OCI-LY7 (cell line): ENCODE measurements around the gene ADD2. TPM values are rescaled to one million over a fixed set of nuclear protein-coding genes. Genes with fewer than 3 reads are reported as not detected.

Experiments used
- BruUV-seq: library from RNA; stranded (reverse); fragments of 400-500 nt; replicated peaks from 2 replicates; lab custom pipeline; 2021; lab: Mats Ljungman, UMichigan
- CTCF ChIA-PET: fragments of 300-600 bp; sonication (Branson Sonifier 250); formaldehyde crosslinking; loops from one replicate; lab custom pipeline; 2022; ENCODE audit warnings: antibody characterized with exemption; ENCODE audit not compliant: unreplicated experiment; lab: Charles Lee
- POLR2A ChIA-PET: fragments of 300-600 bp; sonication (Branson Sonifier 250); formaldehyde crosslinking; loops from one replicate; lab custom pipeline; 2022; ENCODE audit warnings: antibody characterized with exemption; lab: Charles Lee
- DNase-seq: peaks from one replicate; pipeline ENCODE4 v3.0.0-alpha.2; 2015; ENCODE audit warnings: low spot score
- H2AFZ ChIP-seq: fragments of 200-600 bp; sonication (generic), shearing (Covaris generic); 2 replicates; pipeline ENCODE4 v1.6.1; 2014; ENCODE audit warnings: mild to moderate bottlenecking, antibody characterized with exemption, low read length, moderate library complexity
- H3K27ac ChIP-seq: fragments of 200-600 bp; sonication (generic); 2 replicates; pipeline ENCODE4 v1.5.1; 2014; ENCODE audit warnings: mixed run types, low read depth, mild to moderate bottlenecking, moderate library complexity, low read length, inconsistent platforms; ENCODE audit not compliant: poor library complexity, severe bottlenecking
- H3K36me3 ChIP-seq: fragments of 200-600 bp; sonication (generic); 2 replicates; pipeline ENCODE4 v1.6.1; 2014; ENCODE audit warnings: mild to moderate bottlenecking, antibody characterized with exemption, low read length, moderate library complexity, mixed read lengths; ENCODE audit not compliant: insufficient read depth
- H3K4me1 ChIP-seq: fragments of 200-600 bp; sonication (generic); 2 replicates; pipeline ENCODE4 v1.5.1; 2014; ENCODE audit warnings: mild to moderate bottlenecking, low read length; ENCODE audit not compliant: insufficient read depth, poor library complexity, severe bottlenecking
- H3K4me2 ChIP-seq: fragments of 200-600 bp; sonication (generic); 2 replicates; pipeline ENCODE4 v1.6.1; 2014; ENCODE audit warnings: mild to moderate bottlenecking, low read length
- H3K4me3 ChIP-seq: fragments of 200-600 bp; sonication (generic); 2 replicates; pipeline ENCODE4 v1.5.1; 2014; ENCODE audit warnings: mild to moderate bottlenecking, low read depth, low read length; ENCODE audit not compliant: poor library complexity, severe bottlenecking
- H3K79me2 ChIP-seq: fragments of 200-600 bp; sonication (generic); 2 replicates; pipeline ENCODE4 v1.6.1; 2016; ENCODE audit warnings: low read depth, mild to moderate bottlenecking, low read length, moderate library complexity, mixed read lengths; ENCODE audit not compliant: insufficient read depth
- H3K9me2 ChIP-seq: fragments of 200-600 bp; sonication (generic); 2 replicates; pipeline ENCODE4 v1.6.1; 2016; ENCODE audit warnings: mild to moderate bottlenecking, low read length, mixed read lengths; ENCODE audit not compliant: insufficient read depth
- H3K9me3 ChIP-seq: fragments of 200-600 bp; sonication (generic); 2 replicates; pipeline ENCODE4 v1.6.1; 2014; ENCODE audit warnings: mild to moderate bottlenecking, mixed run types, low read length, mixed read lengths
- H4K20me1 ChIP-seq: fragments of 200-600 bp; sonication (generic); 2 replicates; pipeline ENCODE4 v1.6.1; 2014; ENCODE audit warnings: mild to moderate bottlenecking, antibody characterized with exemption, low read length, moderate library complexity, mixed read lengths; ENCODE audit not compliant: insufficient read depth
- EZH2phosphoT487 ChIP-seq: fragments of 200-600 bp; sonication (generic); IDR thresholded peaks from 2 replicates; pipeline ENCODE4 v1.6.1; 2018; ENCODE audit warnings: low read depth, borderline replicate concordance, mild to moderate bottlenecking, mixed run types, antibody characterized with exemption, low read length, moderate library complexity, mixed read lengths
- intact Hi-C: fragments of 100-400 bp; cut with micrococcal nuclease; formaldehyde crosslinking; loops from one replicate; pipeline ENCODE4 v1.10.0; 2022; ENCODE audit not compliant: unreplicated experiment
- total RNA-seq, 2 experiments: library from RNA; depleted of rRNA in 1 of 2; stranded (reverse); fragments of >200 nt in 1 of 2; shearing (Covaris generic) in 1 of 2; gene quantifications; 2 replicates each; pipeline ENCODE4 v1.2.3, GENCODE V29; 2014 to 2022
- TF ChIP-seq, protein P1 (sequence below): fragments of 200-600 bp; sonication (generic); conservative IDR thresholded peaks from 2 replicates; pipeline ENCODE4 v1.5.1; 2014; ENCODE audit warnings: mild to moderate bottlenecking, antibody characterized with exemption, low read length, moderate library complexity, mixed read lengths

The ADD2 gene
- total RNA-seq, 2 experiments from 2014 or later = not detected

DNA sequence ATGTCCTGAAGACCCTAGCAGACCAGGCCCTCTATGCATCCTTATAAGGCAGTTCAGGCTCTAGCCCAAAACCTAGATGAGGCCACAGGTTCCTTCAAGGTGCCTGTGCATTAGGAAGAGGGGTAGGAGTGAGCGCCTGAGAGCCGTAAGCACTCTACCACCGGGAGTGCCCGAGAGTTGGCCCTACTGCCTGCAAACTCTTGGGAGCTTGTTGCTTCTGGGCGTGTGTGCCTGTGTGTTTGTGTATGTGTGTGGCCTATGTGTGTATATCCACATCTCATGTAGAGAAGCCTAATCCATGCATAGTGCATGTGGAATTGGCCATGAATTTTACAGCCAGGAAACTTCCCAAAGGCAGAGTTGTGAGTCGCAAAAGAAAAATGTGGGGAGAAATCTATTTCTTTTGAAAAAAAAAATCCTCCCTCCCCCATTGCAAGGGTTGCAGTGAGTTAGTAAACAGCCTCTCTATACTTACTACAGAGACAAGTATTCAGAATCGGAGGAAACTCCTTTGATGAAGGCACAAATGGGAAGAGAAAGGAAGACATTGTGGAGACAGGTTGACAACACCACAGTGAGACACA, 96.8 kb downstream of the ADD2 start:
- intact Hi-C loops = no loop called here
- Histone ChIP-seq H2AFZ (no peak overlapping the region), H3K9me2 (no peaks in the 10 kb centered on the region), H3K36me3 (no peaks in the 10 kb centered on the region), H3K4me2 (no peak overlapping the region), H3K79me2 (no peaks in the 10 kb centered on the region), H3K27ac (no peak overlapping the region), H3K4me3 (no peak overlapping the region), H3K4me1 (no peaks in the 10 kb centered on the region), H3K9me3 (no peaks in the 10 kb centered on the region), H4K20me1 (no peaks in the 10 kb centered on the region)
- ChIA-PET POLR2A (no interaction called here), CTCF (no interaction called here)
- DNase-seq = no peak
- no TSS peak for BruUV-seq
- no peak for TF ChIP-seq EZH2phosphoT487
- TF ChIP-seq, protein P1, sequence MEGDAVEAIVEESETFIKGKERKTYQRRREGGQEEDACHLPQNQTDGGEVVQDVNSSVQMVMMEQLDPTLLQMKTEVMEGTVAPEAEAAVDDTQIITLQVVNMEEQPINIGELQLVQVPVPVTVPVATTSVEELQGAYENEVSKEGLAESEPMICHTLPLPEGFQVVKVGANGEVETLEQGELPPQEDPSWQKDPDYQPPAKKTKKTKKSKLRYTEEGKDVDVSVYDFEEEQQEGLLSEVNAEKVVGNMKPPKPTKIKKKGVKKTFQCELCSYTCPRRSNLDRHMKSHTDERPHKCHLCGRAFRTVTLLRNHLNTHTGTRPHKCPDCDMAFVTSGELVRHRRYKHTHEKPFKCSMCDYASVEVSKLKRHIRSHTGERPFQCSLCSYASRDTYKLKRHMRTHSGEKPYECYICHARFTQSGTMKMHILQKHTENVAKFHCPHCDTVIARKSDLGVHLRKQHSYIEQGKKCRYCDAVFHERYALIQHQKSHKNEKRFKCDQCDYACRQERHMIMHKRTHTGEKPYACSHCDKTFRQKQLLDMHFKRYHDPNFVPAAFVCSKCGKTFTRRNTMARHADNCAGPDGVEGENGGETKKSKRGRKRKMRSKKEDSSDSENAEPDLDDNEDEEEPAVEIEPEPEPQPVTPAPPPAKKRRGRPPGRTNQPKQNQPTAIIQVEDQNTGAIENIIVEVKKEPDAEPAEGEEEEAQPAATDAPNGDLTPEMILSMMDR = no peak

- TF ChIP-seq, protein P1 = no peak
- no peak for TF ChIP-seq EZH2phosphoT487
- Histone ChIP-seq H3K4me3 (no peak overlapping the region), H4K20me1 (no peaks in the 10 kb centered on the region), H3K9me2 (no peaks in the 10 kb centered on the region), H2AFZ (no peak overlapping the region), H3K4me2 (no peak overlapping the region), H3K36me3 (no peaks in the 10 kb centered on the region), H3K4me1 (no peaks in the 10 kb centered on the region), H3K9me3 (no peaks in the 10 kb centered on the region), H3K79me2 (no peaks in the 10 kb centered on the region), H3K27ac (no peak overlapping the region)
- intact Hi-C loops = no loop called here
- ChIA-PET POLR2A (no interaction called here), CTCF (no interaction called here)
- no TSS peak for BruUV-seq
- no peak for DNase-seq
Observed at GRCh38 chr2:70670626-70671025, 97.4 kb downstream of the ADD2 start.

- no peak overlapping the region for H3K4me3 ChIP-seq
- BruUV-seq = no TSS peak
- no peaks in the 10 kb centered on the region for H3K36me3 ChIP-seq
- no peaks in the 10 kb centered on the region for H3K9me3 ChIP-seq
- intact Hi-C loops = no loop called here
- H3K9me2 ChIP-seq = no peaks in the 10 kb centered on the region
- H3K4me1 ChIP-seq = no peaks in the 10 kb centered on the region
- no peaks in the 10 kb centered on the region for H3K79me2 ChIP-seq
- CTCF ChIA-PET = no interaction called here
- H3K27ac ChIP-seq = no peak overlapping the region
- H2AFZ ChIP-seq = no peak overlapping the region
- no peaks in the 10 kb centered on the region for H4K20me1 ChIP-seq
- DNase-seq = no peak
- POLR2A ChIA-PET = interaction anchor here (0.8 kb wide), 1 partner anchor 76 kb away, joined by 3 read pairs; no protein-coding TSS in a partner anchor
- no peak for TF ChIP-seq EZH2phosphoT487
- TF ChIP-seq, protein P1 = no peak
- no peak overlapping the region for H3K4me2 ChIP-seq
Observed at GRCh38 chr2:70670202-70670601, 97.8 kb downstream of the ADD2 start.
